Activated CD8-positive, alpha-beta T cell treated with anti-CD3 and anti-CD28 coated beads, Interleukin-2, amount 10 ng/mL, durations not matched to agents 7 days and 5 days (primary cell): Measurements from ENCODE around the gene MTMR12. TPM values are rescaled to one million over a fixed set of nuclear protein-coding genes. Genes with fewer than 3 reads are reported as not detected.
"Not testable (repeated sequence)": the region's sequence is repeated elsewhere in the genome, so short reads cannot be mapped to it uniquely, and the experiment has no call there.

Experiments used
- ATAC-seq: fragments of 150-1000 bp; cut with Tn5 transposase; one replicate; pipeline ENCODE4 v1.10.0; 2021; ENCODE audit warnings: moderate library complexity
- CTCF ChIA-PET: fragments of 350-600 bp; sonication (Branson Sonifier 250); formaldehyde crosslinking; loops from one replicate; lab custom pipeline; 2021; ENCODE audit warnings: antibody characterized with exemption; lab: Charles Lee
- POLR2A ChIA-PET: fragments of 350-600 bp; sonication (Branson Sonifier 250); formaldehyde crosslinking; loops from one replicate; lab custom pipeline; 2021; ENCODE audit warnings: antibody characterized with exemption; lab: Charles Lee
- DNase-seq: peaks from one replicate; pipeline ENCODE4 v3.0.0-alpha.2; 2020
- H3K27ac Mint-ChIP-seq: one replicate; pipeline ENCODE4 v1.8.0; 2021; ENCODE audit warnings: mild to moderate bottlenecking, mixed read lengths
- H3K27me3 Mint-ChIP-seq: one replicate; pipeline ENCODE4 v1.8.0; 2021; ENCODE audit warnings: low read depth, mixed read lengths
- H3K36me3 Mint-ChIP-seq: one replicate; pipeline ENCODE4 v1.8.0; 2021; ENCODE audit warnings: low read depth, mixed read lengths
- H3K4me1 Mint-ChIP-seq: one replicate; pipeline ENCODE4 v1.8.0; 2021; ENCODE audit warnings: low read depth, mixed read lengths
- H3K4me3 Mint-ChIP-seq: one replicate; pipeline ENCODE4 v1.8.0; 2021; ENCODE audit warnings: mild to moderate bottlenecking, mixed read lengths
- H3K9me3 Mint-ChIP-seq: one replicate; pipeline ENCODE4 v1.8.0; 2022; ENCODE audit warnings: mixed read lengths; ENCODE audit not compliant: insufficient read depth
- total RNA-seq, 2 experiments: library from RNA; stranded (reverse); gene quantifications; one replicate each; pipeline ENCODE4 v1.2.3, GENCODE V29; 2021

The MTMR12 gene
- total RNA-seq, 2 experiments from 2014 or later = 23.9 to 29.4 TPM

- Mint-ChIP-seq H3K4me1 (no peaks in the 10 kb centered on the region), H3K4me3 (no peak overlapping the region), H3K9me3 (no peaks in the 10 kb centered on the region), H3K27me3 (no peaks in the 10 kb centered on the region), H3K36me3 (peaks cover 6% of the 10 kb centered on the region), H3K27ac (no peak overlapping the region)
- ATAC-seq = no peak
- DNase-seq = no peak
- CTCF ChIA-PET = no interaction called here
- POLR2A ChIA-PET = no interaction called here
Measured at GRCh38 chr5:32322882-32323281, 10.1 kb upstream of the MTMR12 start.

GRCh38 chr5:32321787-32322186 is 9.0 kb upstream of the MTMR12 start:
- H3K27ac Mint-ChIP-seq, DNase-seq, POLR2A ChIA-PET, CTCF ChIA-PET, H3K9me3 Mint-ChIP-seq, H3K4me1 Mint-ChIP-seq, ATAC-seq, H3K27me3 Mint-ChIP-seq, H3K4me3 Mint-ChIP-seq, H3K36me3 Mint-ChIP-seq: not testable (repeated sequence)

GRCh38 chr5:32320576-32320975 is 7.8 kb upstream of the MTMR12 start:
- Mint-ChIP-seq H3K9me3 (no peaks in the 10 kb centered on the region), H3K4me1 (no peaks in the 10 kb centered on the region), H3K36me3 (peaks cover 6% of the 10 kb centered on the region), H3K4me3 (no peak overlapping the region), H3K27me3 (no peaks in the 10 kb centered on the region), H3K27ac (no peak overlapping the region)
- POLR2A ChIA-PET = no interaction called here
- no peak for ATAC-seq
- DNase-seq = no peak
- CTCF ChIA-PET = no interaction called here

GRCh38 chr5:32319926-32320543 is 7.3 kb upstream of the MTMR12 start:
- Mint-ChIP-seq H3K9me3 (no peaks in the 10 kb centered on the region), H3K4me3 (no peak overlapping the region), H3K36me3 (peaks cover 6% of the 10 kb centered on the region), H3K4me1 (no peaks in the 10 kb centered on the region), H3K27me3 (no peaks in the 10 kb centered on the region), H3K27ac (no peak overlapping the region)
- ATAC-seq (no peak), DNase-seq (no peak)
- ChIA-PET CTCF (interaction anchor here (1.1 to 1.7 kb wide), 2 partner anchors 8 to 88 kb away, joined by 3 to 6 read pairs; no protein-coding TSS in a partner anchor), POLR2A (no interaction called here)

GRCh38 chr5:32319392-32319791 is 6.7 kb upstream of the MTMR12 start:
- Mint-ChIP-seq H3K9me3 (no peaks in the 10 kb centered on the region), H3K4me3 (no peak overlapping the region), H3K4me1 (peaks cover under 1% of the 10 kb centered on the region), H3K36me3 (peaks cover 6% of the 10 kb centered on the region), H3K27me3 (no peaks in the 10 kb centered on the region), H3K27ac (no peak overlapping the region)
- DNase-seq = no peak
- no peak for ATAC-seq
- CTCF ChIA-PET = interaction anchor here (1.1 to 1.7 kb wide), 2 partner anchors 9 to 87 kb away, joined by 3 to 6 read pairs; no protein-coding TSS in a partner anchor
- POLR2A ChIA-PET = no interaction called here

- H3K27me3 Mint-ChIP-seq = no peaks in the 10 kb centered on the region
- H3K4me3 Mint-ChIP-seq = no peak overlapping the region
- ATAC-seq (no peak), DNase-seq (no peak)
- H3K4me1 Mint-ChIP-seq = peaks cover 2% of the 10 kb centered on the region
- H3K27ac Mint-ChIP-seq = no peak overlapping the region
- H3K9me3 Mint-ChIP-seq = no peaks in the 10 kb centered on the region
- H3K36me3 Mint-ChIP-seq = peaks cover 6% of the 10 kb centered on the region
- CTCF ChIA-PET = no interaction called here
- POLR2A ChIA-PET = no interaction called here
Measured at GRCh38 chr5:32317041-32317440, 4.3 kb upstream of the MTMR12 start.

- ATAC-seq = no peak
- H3K4me1 Mint-ChIP-seq = peaks cover 14% of the 10 kb centered on the region
- H3K36me3 Mint-ChIP-seq = peaks cover 6% of the 10 kb centered on the region
- DNase-seq = no peak
- ChIA-PET POLR2A (no interaction called here), CTCF (interaction anchor here (0.8 kb wide), 1 partner anchor 14 kb away, joined by 3 read pairs; no protein-coding TSS in a partner anchor)
- no peaks in the 10 kb centered on the region for H3K9me3 Mint-ChIP-seq
- no peaks in the 10 kb centered on the region for H3K27me3 Mint-ChIP-seq
- no peak overlapping the region for H3K27ac Mint-ChIP-seq
- H3K4me3 Mint-ChIP-seq = no peak overlapping the region
Measured at GRCh38 chr5:32315221-32316014, 2.7 kb upstream of the MTMR12 start.

GRCh38 chr5:32314658-32315057 is 1.9 kb upstream of the MTMR12 start:
- DNase-seq = no peak
- Mint-ChIP-seq H3K27ac (no peak overlapping the region), H3K9me3 (no peaks in the 10 kb centered on the region), H3K4me3 (peak overlapping the region; percentile 38), H3K36me3 (peaks cover 10% of the 10 kb centered on the region), H3K4me1 (peaks cover 18% of the 10 kb centered on the region), H3K27me3 (no peaks in the 10 kb centered on the region)
- ChIA-PET CTCF (interaction anchor here (0.8 kb wide), 1 partner anchor 15 kb away, joined by 3 read pairs; no protein-coding TSS in a partner anchor), POLR2A (interaction anchor here (1.1 kb wide), 1 partner anchor 26 kb away, joined by 3 read pairs; no protein-coding TSS in a partner anchor)
- ATAC-seq = no peak

- CTCF ChIA-PET, DNase-seq, H3K27me3 Mint-ChIP-seq, ATAC-seq, H3K9me3 Mint-ChIP-seq, H3K27ac Mint-ChIP-seq: not testable (repeated sequence)
- Mint-ChIP-seq H3K4me3 (peak overlapping the region; percentile 38), H3K36me3 (peaks cover 15% of the 10 kb centered on the region), H3K4me1 (peaks cover 23% of the 10 kb centered on the region)
- POLR2A ChIA-PET = interaction anchor here (0.6 to 1.1 kb wide), 4 partner anchors 27 to 463 kb away, joined by 3 read pairs; partner anchors contain the start of gene SUB1
Measured at GRCh38 chr5:32314152-32314488, 1.4 kb upstream of the MTMR12 start.

- no peaks in the 10 kb centered on the region for H3K9me3 Mint-ChIP-seq
- H3K4me3 Mint-ChIP-seq = peak overlapping the region; percentile 83
- CTCF ChIA-PET = no interaction called here
- peak overlapping the region; percentile 86 for H3K27ac Mint-ChIP-seq
- POLR2A ChIA-PET = interaction anchor here (1.9 kb wide), 1 partner anchor 138 kb away, joined by 6 read pairs; the partner anchor contains the start of gene GOLPH3
- DNase-seq (peak; percentile 62), ATAC-seq (peak; percentile 34)
- H3K4me1 Mint-ChIP-seq = peaks cover 28% of the 10 kb centered on the region
- peaks cover 18% of the 10 kb centered on the region for H3K36me3 Mint-ChIP-seq
- H3K27me3 Mint-ChIP-seq = no peaks in the 10 kb centered on the region
Measured at GRCh38 chr5:32312197-32312594, 543 bp downstream of the MTMR12 start.

GRCh38 chr5:32311404-32312196 is 1.1 kb downstream of the MTMR12 start:
- H3K9me3 Mint-ChIP-seq = no peaks in the 10 kb centered on the region
- ChIA-PET POLR2A (interaction anchor here (1.9 kb wide), 1 partner anchor 138 kb away, joined by 6 read pairs; the partner anchor contains the start of gene GOLPH3), CTCF (no interaction called here)
- H3K36me3 Mint-ChIP-seq = peaks cover 18% of the 10 kb centered on the region
- peak overlapping the region; percentile 83 for H3K4me3 Mint-ChIP-seq
- DNase-seq = no peak
- peak overlapping the region; percentile 86 for H3K27ac Mint-ChIP-seq
- no peak for ATAC-seq
- H3K4me1 Mint-ChIP-seq = peaks cover 28% of the 10 kb centered on the region
- no peaks in the 10 kb centered on the region for H3K27me3 Mint-ChIP-seq
